GM23338 (cell line): ENCODE measurements around the gene MALRD1. TPM values are rescaled to one million over a fixed set of nuclear protein-coding genes. Genes with fewer than 3 reads are reported as not detected.
A peak's percentile ranks its signal among the peaks of the same experiment; 100 is the strongest.

Experiments
- ATAC-seq: fragments of 200-7000 bp; cut with Tn5 transposase; 3 replicates; pipeline ENCODE4 v1.9.1; 2020
- DNase-seq: peaks from one replicate; pipeline ENCODE4 v3.0.0-alpha.2; 2015; ENCODE audit warnings: low spot score
- H2AFZ ChIP-seq: fragments of 200-600 bp; sonication (generic); 2 replicates; pipeline ENCODE4 v1.8.0; 2016; ENCODE audit warnings: antibody characterized with exemption, mild to moderate bottlenecking, moderate library complexity
- H3F3A ChIP-seq: fragments of 200-600 bp; sonication (generic); replicated peaks from 2 replicates; pipeline ENCODE4 v1.8.0; 2017; ENCODE audit warnings: antibody characterized with exemption, mixed run types, low read depth
- H3K27ac ChIP-seq: fragments of 200-600 bp; sonication (generic); 2 replicates; pipeline ENCODE4 v1.6.1; 2016; ENCODE audit warnings: low read depth
- H3K27me3 ChIP-seq: fragments of 200-600 bp; sonication (generic); 2 replicates; pipeline ENCODE4 v1.8.0; 2016; ENCODE audit warnings: mild to moderate bottlenecking, mixed run types, moderate library complexity; ENCODE audit not compliant: insufficient read depth
- H3K36me3 ChIP-seq: fragments of 200-600 bp; sonication (generic); 2 replicates; pipeline ENCODE4 v1.8.0; 2016; ENCODE audit warnings: mild to moderate bottlenecking; ENCODE audit not compliant: insufficient read depth
- H3K4me1 ChIP-seq: fragments of 200-600 bp; sonication (generic); 2 replicates; pipeline ENCODE4 v1.8.0; 2016; ENCODE audit warnings: mild to moderate bottlenecking, moderate library complexity; ENCODE audit not compliant: insufficient read depth
- H3K4me2 ChIP-seq: fragments of 200-600 bp; sonication (generic); 2 replicates; pipeline ENCODE4 v1.7.1; 2017; ENCODE audit warnings: mixed run types
- H3K4me3 ChIP-seq: fragments of 200-600 bp; sonication (generic); 2 replicates; pipeline ENCODE4 v1.6.1; 2016; ENCODE audit warnings: mixed run types
- H3K79me2 ChIP-seq: fragments of 200-600 bp; sonication (generic); replicated peaks from 2 replicates; pipeline ENCODE4 v1.8.0; 2017; ENCODE audit warnings: mild to moderate bottlenecking; ENCODE audit not compliant: insufficient read depth
- H3K9me2 ChIP-seq: fragments of 200-600 bp; sonication (generic); 2 replicates; pipeline ENCODE4 v1.8.0; 2017; ENCODE audit not compliant: insufficient read depth
- H4K20me1 ChIP-seq: fragments of 200-600 bp; sonication (generic); replicated peaks from 2 replicates; pipeline ENCODE4 v1.8.0; 2017; ENCODE audit warnings: mild to moderate bottlenecking; ENCODE audit not compliant: insufficient read depth
- H3K27ac Mint-ChIP-seq: 2 replicates; pipeline ENCODE4 v1.8.0; 2020; ENCODE audit warnings: inconsistent platforms, mild to moderate bottlenecking, moderate library complexity, mixed read lengths
- H3K27me3 Mint-ChIP-seq: 3 replicates; pipeline ENCODE4 v1.8.0; 2022; ENCODE audit warnings: low read depth, mild to moderate bottlenecking, moderate library complexity, mixed read lengths, inconsistent platforms; ENCODE audit not compliant: insufficient read depth, poor library complexity
- H3K36me3 Mint-ChIP-seq: 3 replicates; pipeline ENCODE4 v1.8.0; 2021; ENCODE audit warnings: low read depth, mild to moderate bottlenecking, inconsistent platforms, moderate library complexity, mixed read lengths
- H3K4me1 Mint-ChIP-seq: 3 replicates; pipeline ENCODE4 v1.8.0; 2020; ENCODE audit warnings: mild to moderate bottlenecking, inconsistent platforms, mixed read lengths
- H3K4me3 Mint-ChIP-seq: 3 replicates; pipeline ENCODE4 v1.8.0; 2021; ENCODE audit warnings: moderate library complexity, mild to moderate bottlenecking, inconsistent platforms, mixed read lengths
- H3K9me3 Mint-ChIP-seq: 3 replicates; pipeline ENCODE4 v1.8.0; 2020; ENCODE audit warnings: moderate library complexity, mild to moderate bottlenecking, inconsistent platforms, mixed read lengths
- CREB1 ChIP-seq: fragments of 250-450 bp; sonication (Bioruptor Pico); IDR thresholded peaks from 2 replicates; pipeline ENCODE4 v1.5.0; 2020; ENCODE audit warnings: low read depth, mild to moderate bottlenecking, moderate library complexity
- EZH2 ChIP-seq: fragments of 200-600 bp; sonication (generic); IDR thresholded peaks from one replicate; pipeline ENCODE4 v1.8.0; 2017; ENCODE audit warnings: antibody characterized with exemption, mild to moderate bottlenecking, low read depth; ENCODE audit not compliant: unreplicated experiment
- EZH2phosphoT487 ChIP-seq: fragments of 200-600 bp; sonication (generic); IDR thresholded peaks from one replicate; pipeline ENCODE4 v1.8.1; 2018; ENCODE audit warnings: antibody characterized with exemption; ENCODE audit not compliant: unreplicated experiment
- JUNB ChIP-seq: IDR thresholded peaks from one replicate; pipeline ENCODE4 v1.6.1; 2016; ENCODE audit warnings: antibody characterized with exemption; ENCODE audit not compliant: unreplicated experiment
- NANOG ChIP-seq: IDR thresholded peaks from 2 replicates; pipeline ENCODE4 v1.6.1; 2016; ENCODE audit warnings: antibody characterized with exemption, borderline replicate concordance
- POLR2AphosphoS5 ChIP-seq: IDR thresholded peaks from 2 replicates; pipeline ENCODE4 v1.6.1; 2016; ENCODE audit warnings: antibody characterized with exemption, low read depth
- ZNF114 ChIP-seq: fragments of 250-450 bp; sonication (Bioruptor Pico); IDR thresholded peaks from 2 replicates; pipeline ENCODE4 v1.5.0; 2020; ENCODE audit warnings: mild to moderate bottlenecking, moderate library complexity
- ZNF331 ChIP-seq: fragments of 250-450 bp; sonication (Bioruptor Pico); IDR thresholded peaks from 2 replicates; pipeline ENCODE4 v1.5.0; 2020; ENCODE audit warnings: low read depth, mild to moderate bottlenecking, moderate library complexity
- polyA plus RNA-seq: library from polyadenylated mRNA; unstranded; fragments of >200 nt; fragmentation: Nextera tagmentation; extraction: Ambion mirVana; gene quantifications from 2 replicates; pipeline ENCODE4 v1.2.1, GENCODE V29; 2016
- total RNA-seq: library from RNA; depleted of rRNA; stranded (reverse); fragments of >200 nt; shearing (Covaris generic); gene quantifications from 2 replicates; pipeline ENCODE4 v1.2.3, GENCODE V29; 2014
- TF ChIP-seq, protein P1 (sequence below), 2 experiments: fragments of 200-600 bp in 1 of 2; sonication (generic) in 1 of 2; conservative IDR thresholded peaks; 2 replicates each; pipeline versions ENCODE4 v1.5.1 to v1.6.1; 2016 to 2017; ENCODE audit warnings: antibody characterized with exemption in 2 of 2, low read depth in 2 of 2, mild to moderate bottlenecking in 2 of 2, moderate library complexity in 1 of 2
- TF ChIP-seq, protein P2 (sequence below): IDR thresholded peaks from 2 replicates; pipeline ENCODE4 v1.6.1; 2016; ENCODE audit warnings: antibody characterized with exemption
- TF ChIP-seq, protein P3 (sequence below): fragments of 250-450 bp; sonication (Bioruptor Pico); IDR thresholded peaks from 2 replicates; pipeline ENCODE4 v1.5.0; 2020; ENCODE audit warnings: mild to moderate bottlenecking, moderate library complexity

Gene MALRD1
- total and polyA plus RNA-seq, 2 experiments from 2014 or later: 0.42 to 1.9 TPM

DNA sequence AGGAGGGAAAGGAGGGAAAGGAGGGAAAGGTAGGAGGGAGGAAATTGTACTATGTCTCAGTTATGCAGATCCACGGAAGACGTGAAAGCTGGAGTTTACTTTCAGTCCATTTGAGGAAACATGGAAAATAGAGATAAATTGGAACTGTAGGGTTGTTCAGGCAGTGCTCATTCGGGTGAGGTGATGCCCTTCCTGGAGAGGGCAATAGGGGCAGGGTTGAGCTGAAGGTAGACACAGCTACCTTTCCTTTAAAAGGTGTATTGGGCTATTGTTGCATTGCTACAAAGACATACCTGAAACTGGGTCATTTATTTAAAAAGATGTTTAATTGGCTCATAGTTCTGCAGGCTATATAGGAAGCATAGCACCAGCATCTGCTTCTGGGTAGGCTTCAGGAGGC, 650.7 kb downstream of the MALRD1 start:
- H3K27ac ChIP-seq: no peak overlapping the region
- H3F3A ChIP-seq: no peaks in the 10 kb centered on the region
- DNase-seq: peak; percentile 14
- no peak overlapping the region for H3K4me3 ChIP-seq
- H3K79me2 ChIP-seq: no peaks in the 10 kb centered on the region
- H3K4me3 Mint-ChIP-seq: no peak overlapping the region
- H3K4me2 ChIP-seq: no peak overlapping the region
- H3K27ac Mint-ChIP-seq: no peak overlapping the region
- ATAC-seq: peak; percentile 49; the same call in 2 of the 3 replicates
- 0 out of 3 replicates have a peak, but pooled peaks cover 2% of the 10 kb centered on the region for H3K36me3 Mint-ChIP-seq
- no peaks in the 10 kb centered on the region for H3K36me3 ChIP-seq
- no peaks in the 10 kb centered on the region for H3K27me3 ChIP-seq
- TF ChIP-seq ZNF114 (CRISPR knock-in tag) (no peak), EZH2 (no peak)
- TF ChIP-seq, protein P1, sequence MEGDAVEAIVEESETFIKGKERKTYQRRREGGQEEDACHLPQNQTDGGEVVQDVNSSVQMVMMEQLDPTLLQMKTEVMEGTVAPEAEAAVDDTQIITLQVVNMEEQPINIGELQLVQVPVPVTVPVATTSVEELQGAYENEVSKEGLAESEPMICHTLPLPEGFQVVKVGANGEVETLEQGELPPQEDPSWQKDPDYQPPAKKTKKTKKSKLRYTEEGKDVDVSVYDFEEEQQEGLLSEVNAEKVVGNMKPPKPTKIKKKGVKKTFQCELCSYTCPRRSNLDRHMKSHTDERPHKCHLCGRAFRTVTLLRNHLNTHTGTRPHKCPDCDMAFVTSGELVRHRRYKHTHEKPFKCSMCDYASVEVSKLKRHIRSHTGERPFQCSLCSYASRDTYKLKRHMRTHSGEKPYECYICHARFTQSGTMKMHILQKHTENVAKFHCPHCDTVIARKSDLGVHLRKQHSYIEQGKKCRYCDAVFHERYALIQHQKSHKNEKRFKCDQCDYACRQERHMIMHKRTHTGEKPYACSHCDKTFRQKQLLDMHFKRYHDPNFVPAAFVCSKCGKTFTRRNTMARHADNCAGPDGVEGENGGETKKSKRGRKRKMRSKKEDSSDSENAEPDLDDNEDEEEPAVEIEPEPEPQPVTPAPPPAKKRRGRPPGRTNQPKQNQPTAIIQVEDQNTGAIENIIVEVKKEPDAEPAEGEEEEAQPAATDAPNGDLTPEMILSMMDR (conservative IDR thresholded peaks at IDR 0.05; ENCODE audit: low read depth in 2 of 2): peak; percentile 18 to 26; a peak in 2 of 4 replicates
- H2AFZ ChIP-seq: no peak overlapping the region
- no peaks in the 10 kb centered on the region for H3K4me1 ChIP-seq
- H3K4me1 Mint-ChIP-seq: peaks cover 4% of the 10 kb centered on the region; the same call in 2 of the 3 replicates
- no peaks in the 10 kb centered on the region; the same call in 1 of the 3 replicates for H3K9me3 Mint-ChIP-seq
- H3K9me2 ChIP-seq: 0 out of 2 replicates have a peak, but pooled peaks cover 3% of the 10 kb centered on the region
- no peaks in the 10 kb centered on the region for H3K27me3 Mint-ChIP-seq
- H4K20me1 ChIP-seq: no peaks in the 10 kb centered on the region

DNA sequence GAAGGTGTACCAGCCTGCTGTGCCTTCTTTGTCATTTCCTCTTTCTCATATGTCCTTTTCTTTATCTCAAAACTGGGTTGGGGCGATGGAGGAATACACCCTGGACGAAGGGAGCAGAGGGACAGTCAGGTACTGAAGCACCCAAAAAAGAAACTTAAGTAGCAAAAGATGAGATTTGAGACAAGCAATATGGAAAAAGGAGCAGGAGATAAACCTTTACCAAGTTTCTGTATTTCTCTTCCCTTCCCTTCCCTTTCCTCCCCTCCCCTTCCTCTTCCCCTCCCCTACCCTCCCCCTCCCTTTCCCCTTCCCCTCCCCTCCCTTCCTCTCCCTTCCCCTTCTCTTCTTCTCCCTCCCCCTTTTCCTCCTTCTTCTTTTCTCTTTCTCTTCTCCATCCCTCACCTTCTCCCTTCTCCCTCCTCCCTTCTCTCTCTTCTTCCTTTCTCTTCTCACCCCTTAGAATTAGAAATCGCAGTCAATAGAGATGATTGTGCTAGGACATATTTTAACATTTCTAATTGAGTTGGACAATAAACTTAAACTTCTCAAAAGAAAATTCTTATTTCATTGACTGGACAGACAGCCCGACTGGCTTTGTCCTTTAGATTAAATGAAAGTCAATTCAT, 652.9 kb downstream of the MALRD1 start:
- no peaks in the 10 kb centered on the region; the same call in 2 of the 3 replicates for H3K9me3 Mint-ChIP-seq
- Histone ChIP-seq H3K9me2 (0 out of 2 replicates have a peak, but pooled peaks cover 3% of the 10 kb centered on the region), H3K27me3 (no peaks in the 10 kb centered on the region), H3K36me3 (no peaks in the 10 kb centered on the region), H3K27ac (no peak overlapping the region), H3K4me1 (no peaks in the 10 kb centered on the region), H2AFZ (no peak overlapping the region), H3K4me2 (no peak overlapping the region), H4K20me1 (no peaks in the 10 kb centered on the region), H3F3A (no peaks in the 10 kb centered on the region), H3K4me3 (no peak overlapping the region), H3K79me2 (no peaks in the 10 kb centered on the region)
- DNase-seq: no peak
- no peaks in the 10 kb centered on the region for H3K36me3 Mint-ChIP-seq
- H3K27me3 Mint-ChIP-seq: peaks cover 2% of the 10 kb centered on the region
- H3K4me3 Mint-ChIP-seq: no peak overlapping the region
- peaks cover 4% of the 10 kb centered on the region; the same call in 2 of the 3 replicates for H3K4me1 Mint-ChIP-seq
- ATAC-seq: no peak
- H3K27ac Mint-ChIP-seq: no peak overlapping the region
- TF ChIP-seq ZNF331 (CRISPR knock-in tag) (no peak), EZH2phosphoT487 (no peak), CREB1 (no peak), ZNF114 (CRISPR knock-in tag) (no peak), NANOG (no peak), EZH2 (no peak), POLR2AphosphoS5 (no peak), JUNB (no peak)
- TF ChIP-seq, protein P2, sequence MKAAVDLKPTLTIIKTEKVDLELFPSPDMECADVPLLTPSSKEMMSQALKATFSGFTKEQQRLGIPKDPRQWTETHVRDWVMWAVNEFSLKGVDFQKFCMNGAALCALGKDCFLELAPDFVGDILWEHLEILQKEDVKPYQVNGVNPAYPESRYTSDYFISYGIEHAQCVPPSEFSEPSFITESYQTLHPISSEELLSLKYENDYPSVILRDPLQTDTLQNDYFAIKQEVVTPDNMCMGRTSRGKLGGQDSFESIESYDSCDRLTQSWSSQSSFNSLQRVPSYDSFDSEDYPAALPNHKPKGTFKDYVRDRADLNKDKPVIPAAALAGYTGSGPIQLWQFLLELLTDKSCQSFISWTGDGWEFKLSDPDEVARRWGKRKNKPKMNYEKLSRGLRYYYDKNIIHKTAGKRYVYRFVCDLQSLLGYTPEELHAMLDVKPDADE: no peak
- TF ChIP-seq, protein P3, sequence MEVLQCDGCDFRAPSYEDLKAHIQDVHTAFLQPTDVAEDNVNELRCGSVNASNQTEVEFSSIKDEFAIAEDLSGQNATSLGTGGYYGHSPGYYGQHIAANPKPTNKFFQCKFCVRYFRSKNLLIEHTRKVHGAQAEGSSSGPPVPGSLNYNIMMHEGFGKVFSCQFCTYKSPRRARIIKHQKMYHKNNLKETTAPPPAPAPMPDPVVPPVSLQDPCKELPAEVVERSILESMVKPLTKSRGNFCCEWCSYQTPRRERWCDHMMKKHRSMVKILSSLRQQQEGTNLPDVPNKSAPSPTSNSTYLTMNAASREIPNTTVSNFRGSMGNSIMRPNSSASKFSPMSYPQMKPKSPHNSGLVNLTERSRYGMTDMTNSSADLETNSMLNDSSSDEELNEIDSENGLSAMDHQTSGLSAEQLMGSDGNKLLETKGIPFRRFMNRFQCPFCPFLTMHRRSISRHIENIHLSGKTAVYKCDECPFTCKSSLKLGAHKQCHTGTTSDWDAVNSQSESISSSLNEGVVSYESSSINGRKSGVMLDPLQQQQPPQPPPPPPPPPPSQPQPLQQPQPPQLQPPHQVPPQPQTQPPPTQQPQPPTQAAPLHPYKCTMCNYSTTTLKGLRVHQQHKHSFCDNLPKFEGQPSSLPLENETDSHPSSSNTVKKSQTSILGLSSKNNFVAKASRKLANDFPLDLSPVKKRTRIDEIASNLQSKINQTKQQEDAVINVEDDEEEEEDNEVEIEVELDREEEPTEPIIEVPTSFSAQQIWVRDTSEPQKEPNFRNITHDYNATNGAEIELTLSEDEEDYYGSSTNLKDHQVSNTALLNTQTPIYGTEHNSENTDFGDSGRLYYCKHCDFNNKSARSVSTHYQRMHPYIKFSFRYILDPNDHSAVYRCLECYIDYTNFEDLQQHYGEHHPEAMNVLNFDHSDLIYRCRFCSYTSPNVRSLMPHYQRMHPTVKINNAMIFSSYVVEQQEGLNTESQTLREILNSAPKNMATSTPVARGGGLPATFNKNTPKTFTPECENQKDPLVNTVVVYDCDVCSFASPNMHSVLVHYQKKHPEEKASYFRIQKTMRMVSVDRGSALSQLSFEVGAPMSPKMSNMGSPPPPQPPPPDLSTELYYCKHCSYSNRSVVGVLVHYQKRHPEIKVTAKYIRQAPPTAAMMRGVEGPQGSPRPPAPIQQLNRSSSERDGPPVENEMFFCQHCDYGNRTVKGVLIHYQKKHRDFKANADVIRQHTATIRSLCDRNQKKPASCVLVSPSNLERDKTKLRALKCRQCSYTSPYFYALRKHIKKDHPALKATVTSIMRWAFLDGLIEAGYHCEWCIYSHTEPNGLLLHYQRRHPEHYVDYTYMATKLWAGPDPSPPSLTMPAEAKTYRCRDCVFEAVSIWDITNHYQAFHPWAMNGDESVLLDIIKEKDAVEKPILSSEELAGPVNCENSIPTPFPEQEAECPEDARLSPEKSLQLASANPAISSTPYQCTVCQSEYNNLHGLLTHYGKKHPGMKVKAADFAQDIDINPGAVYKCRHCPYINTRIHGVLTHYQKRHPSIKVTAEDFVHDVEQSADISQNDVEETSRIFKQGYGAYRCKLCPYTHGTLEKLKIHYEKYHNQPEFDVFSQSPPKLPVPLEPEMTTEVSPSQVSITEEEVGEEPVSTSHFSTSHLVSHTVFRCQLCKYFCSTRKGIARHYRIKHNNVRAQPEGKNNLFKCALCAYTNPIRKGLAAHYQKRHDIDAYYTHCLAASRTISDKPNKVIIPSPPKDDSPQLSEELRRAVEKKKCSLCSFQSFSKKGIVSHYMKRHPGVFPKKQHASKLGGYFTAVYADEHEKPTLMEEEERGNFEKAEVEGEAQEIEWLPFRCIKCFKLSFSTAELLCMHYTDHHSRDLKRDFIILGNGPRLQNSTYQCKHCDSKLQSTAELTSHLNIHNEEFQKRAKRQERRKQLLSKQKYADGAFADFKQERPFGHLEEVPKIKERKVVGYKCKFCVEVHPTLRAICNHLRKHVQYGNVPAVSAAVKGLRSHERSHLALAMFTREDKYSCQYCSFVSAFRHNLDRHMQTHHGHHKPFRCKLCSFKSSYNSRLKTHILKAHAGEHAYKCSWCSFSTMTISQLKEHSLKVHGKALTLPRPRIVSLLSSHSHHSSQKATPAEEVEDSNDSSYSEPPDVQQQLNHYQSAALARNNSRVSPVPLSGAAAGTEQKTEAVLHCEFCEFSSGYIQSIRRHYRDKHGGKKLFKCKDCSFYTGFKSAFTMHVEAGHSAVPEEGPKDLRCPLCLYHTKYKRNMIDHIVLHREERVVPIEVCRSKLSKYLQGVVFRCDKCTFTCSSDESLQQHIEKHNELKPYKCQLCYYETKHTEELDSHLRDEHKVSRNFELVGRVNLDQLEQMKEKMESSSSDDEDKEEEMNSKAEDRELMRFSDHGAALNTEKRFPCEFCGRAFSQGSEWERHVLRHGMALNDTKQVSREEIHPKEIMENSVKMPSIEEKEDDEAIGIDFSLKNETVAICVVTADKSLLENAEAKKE (CRISPR knock-in tag): no peak
